Islet of Langerhans (tissue), 1 donor: Measurements from ENCODE around the gene ARHGAP45.

ENCODE experiments used
- FAIRE-seq: peaks from one replicate; lab custom pipeline; 2011; peaks lifted over from hg19 to GRCh38; lab: Jason Lieb, UNC

The ARHGAP45 gene

DNA sequence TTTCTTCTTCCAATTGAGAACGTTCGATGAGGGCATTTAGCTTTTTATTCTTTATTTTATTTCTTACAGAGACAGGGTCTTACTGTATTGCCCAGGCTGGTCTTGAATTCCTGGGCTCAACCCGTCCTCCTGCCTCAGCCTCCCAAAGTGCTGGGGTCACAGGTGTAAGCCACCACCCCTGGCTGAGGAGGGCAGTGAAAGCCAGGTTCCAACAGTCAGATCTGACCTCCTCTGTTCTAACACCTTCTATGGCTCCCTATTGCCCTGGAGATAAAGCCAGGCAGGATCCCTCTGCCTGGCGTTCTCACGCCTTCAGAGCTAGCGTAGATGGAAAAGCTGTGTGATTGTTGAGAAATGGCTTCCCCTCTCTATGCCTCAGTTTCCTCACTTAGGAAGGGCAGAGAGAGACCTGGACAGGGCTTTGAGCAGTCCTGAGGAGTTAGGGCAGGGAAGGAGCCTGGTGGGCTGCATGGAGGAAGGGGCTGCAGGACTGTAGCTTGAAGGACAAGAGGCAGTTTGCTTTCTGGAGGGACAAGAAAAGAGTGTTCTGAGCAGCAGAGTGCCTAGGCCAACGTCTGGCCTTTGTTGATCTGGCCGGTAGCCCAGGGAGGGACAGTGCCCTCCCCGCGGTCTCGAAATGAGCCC is 5.5 kb downstream of the ARHGAP45 start:
- FAIRE-seq, result no peak

DNA sequence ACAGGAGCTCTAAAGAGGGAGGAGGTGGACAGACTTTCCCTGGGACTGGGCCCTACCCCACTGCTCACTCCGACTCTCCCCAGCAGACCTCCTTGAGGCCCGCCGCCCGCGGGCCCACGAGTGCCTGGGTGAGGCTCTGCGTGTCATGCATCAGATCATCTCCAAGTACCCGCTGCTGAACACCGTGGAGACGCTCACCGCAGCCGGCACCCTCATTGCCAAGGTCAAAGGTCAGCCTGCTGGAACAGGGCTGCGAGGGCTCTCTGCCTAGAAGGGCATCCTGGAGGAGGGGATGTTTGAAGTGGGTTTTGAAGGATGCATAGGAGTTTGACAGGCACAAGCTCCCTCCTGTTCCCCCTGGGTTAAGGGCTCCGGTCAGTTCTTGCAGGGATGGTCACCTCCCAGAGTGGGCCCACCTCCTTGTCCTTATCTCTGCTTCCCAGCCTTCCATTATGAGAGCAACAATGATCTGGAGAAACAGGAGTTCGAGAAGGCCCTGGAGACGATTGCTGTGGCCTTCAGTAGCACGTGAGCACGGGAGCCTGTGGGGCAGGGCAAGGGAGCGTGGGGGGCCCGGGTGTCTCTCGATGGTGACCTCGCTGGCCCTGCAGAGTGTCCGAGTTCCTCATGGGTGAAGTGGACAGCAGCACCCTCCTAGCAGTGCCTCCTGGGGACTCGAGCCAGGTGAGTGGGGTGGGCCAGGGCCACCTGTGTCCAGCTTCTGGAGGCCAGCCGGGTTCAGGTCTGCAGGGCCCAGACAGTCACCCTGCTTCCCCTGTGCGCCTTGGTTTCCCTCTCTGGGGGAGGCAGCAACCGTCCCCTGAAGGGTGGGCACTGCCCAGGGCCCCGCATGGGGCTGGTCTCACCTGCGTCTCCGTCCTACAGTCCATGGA is 6.3 kb downstream of the ARHGAP45 start:
- no peak for FAIRE-seq

DNA sequence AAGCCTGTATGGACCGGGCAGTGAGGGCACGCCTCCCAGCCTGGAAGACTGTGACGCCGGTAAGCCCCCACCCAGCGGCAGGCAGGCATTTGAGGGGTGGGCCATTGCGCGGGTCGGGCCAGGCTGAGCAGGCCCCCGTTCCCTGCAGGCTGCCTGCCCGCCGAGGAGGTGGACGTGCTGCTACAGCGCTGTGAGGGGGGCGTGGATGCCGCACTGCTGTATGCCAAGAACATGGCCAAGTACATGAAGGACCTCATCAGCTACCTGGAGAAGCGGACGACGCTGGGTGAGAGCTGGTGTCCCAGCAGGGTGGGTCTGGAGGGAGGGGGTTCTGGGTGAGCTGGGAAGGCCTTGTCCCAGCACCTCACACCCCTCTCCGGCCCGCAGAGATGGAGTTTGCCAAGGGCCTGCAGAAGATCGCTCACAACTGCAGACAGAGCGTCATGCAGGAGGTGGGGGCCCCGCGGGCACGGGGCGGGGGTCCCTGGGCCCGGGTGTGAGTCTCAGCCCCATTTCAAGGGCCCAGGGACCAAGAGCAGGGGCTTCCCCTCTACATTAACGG is 7.1 kb downstream of the ARHGAP45 start:
- FAIRE-seq, result no peak

DNA sequence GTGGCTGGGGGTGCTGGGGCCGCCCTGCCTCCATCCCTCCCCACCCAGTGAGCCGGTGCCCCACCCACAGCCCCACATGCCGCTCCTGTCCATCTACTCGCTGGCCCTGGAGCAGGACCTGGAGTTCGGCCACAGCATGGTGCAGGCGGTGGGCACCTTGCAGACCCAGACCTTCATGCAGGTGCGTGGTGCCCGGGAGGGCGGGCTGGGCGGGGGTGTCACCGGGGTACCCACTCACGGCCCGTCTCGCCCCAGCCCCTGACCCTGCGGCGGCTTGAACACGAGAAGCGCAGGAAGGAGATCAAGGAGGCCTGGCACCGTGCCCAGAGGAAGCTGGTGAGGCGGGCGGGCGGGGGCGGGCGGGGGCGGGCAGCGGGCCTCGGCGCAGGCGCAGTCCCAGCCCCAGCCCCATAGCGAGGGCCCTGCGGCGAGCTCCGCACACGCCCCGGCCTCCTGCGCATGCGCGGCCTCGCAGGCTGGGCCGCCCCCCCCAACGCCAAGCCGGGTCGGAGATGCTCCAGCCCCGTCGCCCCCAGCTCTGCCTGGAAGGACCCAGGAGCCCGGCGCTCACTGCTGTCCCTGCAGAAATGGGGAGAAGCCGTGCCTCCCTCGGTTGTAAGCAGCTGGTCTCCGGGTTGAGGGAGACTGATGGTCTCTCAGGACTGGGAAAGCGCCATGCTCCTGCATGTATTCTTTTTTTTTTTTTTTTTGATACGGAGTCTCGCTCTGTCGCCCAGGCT is 7.7 kb downstream of the ARHGAP45 start:
- FAIRE-seq, result no peak

DNA sequence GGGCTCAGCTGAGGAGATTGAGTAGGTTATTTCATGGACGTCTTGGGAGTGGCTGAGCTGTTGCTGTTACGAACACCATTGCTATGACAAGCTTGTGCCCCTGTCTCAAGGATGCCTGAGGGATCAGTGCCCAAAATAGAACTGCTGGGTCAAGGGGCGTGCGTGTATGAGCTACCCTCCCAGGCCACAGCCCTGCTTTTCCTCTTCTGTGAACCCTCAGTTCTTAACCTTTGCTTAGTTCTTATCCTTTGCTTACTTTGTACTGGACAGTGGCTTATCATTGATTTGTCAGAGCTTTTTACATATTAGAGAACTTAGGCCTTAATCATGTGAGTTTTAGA is 9.0 kb downstream of the ARHGAP45 start:
- no peak for FAIRE-seq

DNA sequence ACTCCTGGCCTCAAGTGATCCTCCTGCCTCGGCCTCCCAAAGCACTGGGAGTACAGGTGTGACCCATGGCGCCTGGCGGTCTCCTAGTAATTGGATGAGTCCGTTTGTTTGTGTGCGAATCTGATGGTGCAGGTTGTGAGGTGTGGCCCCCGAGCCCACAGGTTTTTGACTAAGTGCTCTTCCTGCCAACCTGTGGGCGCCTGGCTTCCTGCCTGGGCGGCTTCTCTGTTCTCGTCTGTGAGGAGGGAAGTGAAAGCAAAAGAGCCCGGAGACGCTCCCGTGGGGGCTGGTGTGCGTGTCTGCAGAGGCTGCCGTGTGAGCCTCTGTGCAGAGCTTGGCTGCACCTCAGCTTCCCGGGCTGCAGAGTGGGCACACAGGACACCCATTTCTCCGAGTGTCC is 10.0 kb downstream of the ARHGAP45 start:
- FAIRE-seq, result no peak

DNA sequence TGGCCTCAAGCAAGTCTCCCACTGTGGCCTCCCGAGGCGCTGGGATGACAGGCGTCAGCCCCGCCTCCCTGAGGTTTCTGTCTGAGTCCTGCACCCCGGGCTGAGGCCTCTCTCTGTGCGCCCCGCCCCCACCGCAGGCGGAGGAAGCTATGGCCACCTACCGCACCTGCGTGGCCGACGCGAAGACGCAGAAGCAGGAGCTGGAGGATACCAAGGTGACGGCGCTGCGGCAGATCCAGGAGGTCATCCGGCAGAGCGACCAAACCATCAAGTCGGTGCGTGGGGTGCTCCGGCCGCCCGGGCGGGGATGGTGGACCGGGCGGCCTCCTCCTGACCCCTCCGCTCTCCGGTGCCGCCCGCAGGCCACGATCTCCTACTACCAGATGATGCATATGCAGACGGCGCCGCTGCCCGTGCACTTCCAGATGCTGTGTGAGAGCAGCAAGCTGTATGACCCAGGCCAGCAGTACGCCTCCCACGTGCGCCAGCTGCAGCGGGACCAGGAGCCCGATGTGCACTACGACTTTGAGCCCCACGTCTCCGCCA is 12.7 kb downstream of the ARHGAP45 start:
- no peak for FAIRE-seq

DNA sequence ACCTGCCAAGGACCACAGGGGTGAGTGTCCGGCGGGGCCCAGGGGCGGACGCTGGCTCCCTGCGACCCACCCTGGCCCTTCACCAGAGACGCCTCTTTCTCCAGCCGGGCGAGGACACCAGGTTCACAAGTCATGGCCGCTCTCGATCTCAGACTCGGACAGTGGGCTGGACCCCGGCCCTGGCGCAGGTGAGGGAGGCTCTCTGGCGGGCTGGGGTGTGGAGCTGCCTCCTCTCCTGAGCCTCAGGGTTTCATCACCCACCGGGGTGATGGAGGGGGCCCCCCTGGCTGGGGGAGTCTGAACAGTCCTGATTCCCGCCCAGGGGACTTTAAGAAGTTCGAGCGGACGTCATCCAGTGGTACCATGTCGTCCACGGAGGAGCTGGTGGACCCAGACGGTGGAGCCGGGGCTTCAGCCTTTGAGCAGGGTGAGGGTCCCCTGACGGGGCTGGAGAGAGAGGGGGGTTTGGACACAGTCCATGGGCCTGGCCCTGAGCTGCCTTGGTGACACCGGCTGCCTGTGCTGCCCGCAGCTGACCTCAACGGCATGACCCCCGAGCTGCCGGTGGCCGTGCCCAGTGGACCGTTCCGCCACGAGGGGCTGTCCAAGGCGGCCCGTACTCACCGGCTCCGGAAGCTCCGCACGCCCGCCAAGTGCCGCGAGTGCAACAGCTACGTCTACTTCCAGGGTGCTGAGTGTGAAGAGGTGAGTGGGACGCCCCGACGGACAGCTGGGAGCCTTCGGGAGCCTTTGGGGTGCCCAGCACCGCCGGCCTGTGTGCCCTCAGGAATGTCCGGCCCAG is 13.6 kb downstream of the ARHGAP45 start:
- no peak for FAIRE-seq

DNA sequence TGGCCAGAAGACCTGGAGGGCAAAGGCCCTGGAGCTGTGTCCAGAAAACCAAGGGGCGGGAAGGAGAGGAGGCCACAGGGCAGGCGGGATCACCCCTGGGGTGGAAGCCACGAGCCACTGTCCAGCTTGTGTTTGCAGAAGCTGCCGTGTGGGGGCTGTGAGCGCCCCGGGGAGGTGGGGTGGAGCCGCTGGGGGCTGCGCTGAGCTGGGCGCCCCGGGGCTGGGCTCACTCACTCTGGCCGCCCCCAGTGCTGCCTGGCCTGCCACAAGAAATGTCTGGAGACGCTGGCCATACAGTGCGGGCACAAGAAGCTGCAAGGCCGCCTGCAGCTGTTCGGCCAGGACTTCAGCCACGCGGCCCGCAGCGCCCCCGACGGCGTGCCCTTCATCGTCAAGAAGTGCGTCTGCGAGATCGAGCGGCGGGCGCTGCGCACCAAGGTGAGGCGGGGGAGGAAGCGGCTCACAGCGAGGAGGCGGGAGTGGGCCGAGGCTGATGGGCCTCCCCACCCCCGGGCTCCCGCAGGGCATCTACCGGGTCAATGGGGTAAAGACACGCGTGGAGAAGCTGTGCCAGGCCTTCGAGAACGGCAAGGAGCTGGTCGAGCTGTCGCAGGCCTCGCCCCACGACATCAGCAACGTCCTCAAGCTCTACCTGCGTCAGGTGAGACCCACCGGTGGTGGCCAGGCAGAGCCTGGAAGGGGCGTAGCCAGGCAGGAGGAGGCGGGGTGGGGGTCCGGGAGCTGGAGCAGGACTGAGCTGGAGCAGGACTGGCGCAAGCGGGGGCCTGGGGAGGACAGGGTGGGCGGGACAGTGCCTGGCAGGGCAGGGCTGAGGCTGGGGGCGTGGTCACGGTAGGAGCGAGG is 14.6 kb downstream of the ARHGAP45 start:
- no peak for FAIRE-seq

DNA sequence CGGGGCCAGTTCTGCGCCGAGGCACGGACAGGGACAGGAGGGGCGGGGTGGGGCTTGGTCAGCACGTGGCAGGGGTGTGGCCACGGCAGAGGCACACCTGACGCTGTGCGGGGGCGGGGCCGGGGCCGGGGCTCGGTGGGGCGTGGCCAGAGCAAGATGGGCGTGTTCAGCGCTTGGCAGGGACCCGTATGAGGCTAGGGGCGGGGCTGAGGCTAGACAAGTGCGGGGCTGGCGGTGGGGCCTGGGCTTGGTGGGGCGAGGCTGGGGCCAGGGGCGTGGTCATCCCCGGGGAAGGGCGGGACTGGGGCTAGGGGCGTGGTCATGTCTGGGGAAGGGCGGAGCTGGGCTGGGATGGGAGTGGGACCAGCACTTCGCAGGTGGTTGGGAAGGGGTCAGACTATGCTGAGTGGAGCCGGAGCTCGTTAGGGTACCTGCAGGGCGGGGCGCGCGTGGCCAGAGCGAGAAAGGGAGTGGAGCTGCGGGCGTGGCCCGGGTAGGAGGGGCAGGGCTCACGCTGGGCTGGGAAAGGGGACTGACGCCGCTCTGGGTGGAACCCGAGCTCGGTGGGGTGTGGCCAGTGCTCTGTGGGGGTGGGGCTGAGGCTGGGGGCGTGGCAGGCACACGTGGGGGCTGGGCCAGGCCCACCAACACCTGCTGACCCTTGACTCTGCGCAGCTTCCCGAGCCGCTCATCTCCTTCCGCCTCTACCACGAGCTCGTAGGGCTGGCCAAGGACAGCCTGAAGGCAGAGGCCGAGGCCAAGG is 15.4 kb downstream of the ARHGAP45 start:
- no peak for FAIRE-seq

DNA sequence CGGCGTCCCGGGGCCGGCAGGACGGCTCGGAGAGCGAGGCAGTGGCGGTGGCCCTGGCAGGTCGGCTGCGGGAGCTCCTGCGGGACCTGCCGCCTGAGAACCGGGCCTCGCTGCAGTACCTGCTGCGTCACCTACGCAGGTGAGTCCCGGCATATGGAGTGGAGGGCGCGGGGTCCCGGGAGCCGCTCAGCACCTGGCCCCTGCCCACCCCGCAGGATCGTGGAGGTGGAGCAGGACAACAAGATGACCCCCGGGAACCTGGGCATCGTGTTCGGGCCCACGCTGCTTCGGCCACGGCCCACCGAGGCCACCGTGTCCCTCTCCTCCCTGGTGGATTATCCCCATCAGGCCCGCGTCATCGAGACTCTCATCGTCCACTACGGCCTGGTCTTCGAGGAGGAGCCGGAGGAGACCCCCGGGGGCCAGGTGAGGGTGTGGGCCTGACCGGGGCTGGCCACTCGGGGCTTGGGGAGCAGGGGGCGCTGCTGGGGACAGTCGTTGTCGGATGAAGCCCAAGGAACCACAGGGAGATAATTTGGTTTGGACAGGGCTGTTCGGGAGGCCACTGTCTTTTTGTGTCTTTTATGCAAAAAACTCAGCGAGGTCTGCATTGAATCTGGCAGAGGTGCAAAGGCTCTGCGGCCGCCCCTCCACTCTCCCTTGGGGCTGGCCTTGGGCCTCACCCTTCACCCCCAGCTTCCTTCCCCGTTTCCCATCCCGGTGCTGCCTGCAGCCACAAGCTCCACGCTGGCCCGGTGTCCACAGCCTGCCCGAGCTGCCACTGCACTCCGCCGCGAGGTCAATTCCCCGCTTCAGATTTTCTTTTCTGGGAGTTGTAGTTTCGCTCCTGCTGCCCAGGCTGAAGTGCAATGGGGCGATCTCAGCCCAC is 16.2 kb downstream of the ARHGAP45 start:
- FAIRE-seq, result no peak

DNA sequence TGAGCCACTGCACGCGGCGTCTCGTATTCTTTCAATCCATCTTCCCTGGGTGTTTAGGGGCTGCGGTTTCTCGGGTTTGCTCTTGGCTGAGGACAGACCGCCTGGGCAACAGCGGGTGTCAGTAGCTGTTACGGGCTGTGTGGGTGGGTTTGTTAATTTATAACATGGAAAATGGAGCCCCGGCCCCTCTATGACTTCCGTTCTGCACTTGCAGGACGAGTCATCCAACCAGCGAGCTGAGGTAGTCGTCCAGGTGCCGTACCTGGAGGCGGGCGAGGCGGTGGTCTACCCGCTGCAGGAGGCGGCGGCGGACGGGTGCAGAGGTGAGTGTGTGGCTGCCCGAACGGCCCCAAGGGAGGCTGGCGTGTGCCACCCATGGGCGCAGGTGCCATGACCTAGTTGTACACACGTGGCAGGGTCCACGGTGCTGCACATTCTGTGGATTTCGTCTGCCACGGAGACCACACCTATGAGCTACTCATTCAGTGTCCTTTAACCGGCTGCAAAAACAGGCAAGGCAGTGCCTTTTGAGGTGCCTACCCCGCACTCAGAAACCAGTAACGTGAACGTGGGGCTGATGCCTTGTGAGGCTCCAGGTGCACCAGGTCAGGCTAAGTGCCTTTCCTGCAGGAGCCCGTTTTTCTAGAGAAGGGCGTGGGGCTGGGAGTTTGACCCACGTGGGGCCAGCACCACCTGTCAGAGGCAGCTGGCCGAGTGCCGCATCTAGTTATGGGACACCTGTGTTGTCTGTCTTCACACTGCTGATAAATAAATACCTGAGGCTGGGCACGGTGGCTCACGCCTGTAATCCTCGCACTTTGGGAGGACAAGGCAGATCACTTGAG is 17.3 kb downstream of the ARHGAP45 start:
- FAIRE-seq, result no peak

DNA sequence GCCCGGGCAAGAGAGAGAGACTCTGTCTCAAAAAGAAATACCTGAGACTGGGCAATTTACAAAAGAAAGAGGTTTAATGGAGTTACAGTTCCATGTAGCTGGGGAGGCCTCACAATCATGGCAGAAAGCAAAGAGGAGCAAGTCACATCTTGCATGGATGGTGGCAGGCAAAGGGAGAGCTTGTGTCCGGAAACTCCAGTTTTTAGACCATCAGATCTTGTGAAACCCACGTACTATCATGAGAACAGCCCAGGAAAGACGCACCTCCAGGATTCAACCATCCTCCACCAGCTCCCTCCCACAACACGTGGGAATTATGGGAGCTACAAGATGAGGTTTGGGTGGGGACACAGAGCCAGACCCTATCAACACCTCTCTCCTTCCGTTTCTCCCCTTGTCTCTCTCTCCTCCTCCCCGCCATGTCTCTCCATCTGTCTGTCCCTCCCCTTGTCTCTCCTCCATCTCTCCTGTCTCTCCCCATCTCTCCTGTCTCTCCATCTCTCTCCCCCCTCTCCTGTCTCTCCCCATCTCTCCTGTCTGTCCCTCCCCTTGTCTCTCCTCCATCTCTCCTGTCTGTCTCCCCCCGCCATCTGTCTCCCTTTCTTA is 18.2 kb downstream of the ARHGAP45 start:
- no peak for FAIRE-seq

DNA sequence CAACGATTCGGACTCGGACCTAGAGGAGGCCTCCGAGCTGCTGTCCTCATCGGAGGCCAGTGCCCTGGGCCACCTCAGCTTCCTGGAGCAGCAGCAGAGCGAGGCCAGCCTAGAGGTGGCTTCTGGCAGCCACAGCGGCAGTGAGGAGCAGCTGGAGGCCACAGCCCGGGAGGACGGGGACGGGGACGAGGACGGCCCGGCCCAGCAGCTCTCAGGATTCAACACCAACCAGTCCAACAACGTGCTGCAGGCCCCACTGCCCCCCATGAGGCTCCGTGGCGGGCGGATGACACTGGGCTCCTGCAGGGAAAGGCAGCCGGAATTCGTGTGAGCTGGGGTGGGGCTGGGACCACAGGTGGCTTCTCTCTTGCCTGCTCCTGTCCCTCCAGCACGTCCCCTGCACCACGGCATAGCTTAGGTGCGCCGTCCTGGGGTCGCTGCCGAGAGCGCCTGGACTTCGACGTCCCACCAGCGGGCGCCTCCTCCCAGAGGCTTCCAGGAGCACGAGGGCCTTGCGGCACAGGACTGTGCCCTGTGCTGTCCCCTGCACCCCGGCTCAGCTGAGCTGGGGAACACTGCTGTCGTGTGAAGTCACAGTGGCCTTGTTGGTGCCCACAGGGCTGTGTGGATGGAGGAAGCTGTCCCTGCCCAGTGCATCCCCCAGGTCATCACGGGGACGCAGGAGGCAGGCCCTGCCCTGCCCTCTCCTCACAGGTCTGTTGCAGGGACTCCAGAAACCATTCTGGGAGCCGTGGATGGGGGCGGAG is 18.9 kb downstream of the ARHGAP45 start:
- no peak for FAIRE-seq

DNA sequence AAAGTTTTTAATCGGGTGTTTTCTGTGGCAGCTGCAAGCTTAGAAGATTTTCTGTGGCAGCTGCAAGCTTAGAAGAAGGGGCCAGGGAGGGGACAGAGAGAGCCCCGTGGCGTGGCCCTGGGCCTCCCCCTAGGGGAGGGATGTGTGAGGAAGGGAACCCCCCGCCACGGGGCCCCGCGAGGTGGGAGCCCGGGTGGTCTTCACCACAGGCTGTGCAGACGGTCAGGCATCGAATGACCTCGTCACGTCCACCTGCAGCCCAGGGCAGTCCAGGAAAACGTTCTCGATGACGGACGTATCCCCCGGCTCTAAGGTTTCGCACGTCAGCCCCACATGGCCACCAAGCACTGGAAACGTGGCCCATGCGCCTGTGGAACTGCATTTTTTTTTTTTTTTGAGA is 19.6 kb downstream of the ARHGAP45 start:
- no peak for FAIRE-seq

DNA sequence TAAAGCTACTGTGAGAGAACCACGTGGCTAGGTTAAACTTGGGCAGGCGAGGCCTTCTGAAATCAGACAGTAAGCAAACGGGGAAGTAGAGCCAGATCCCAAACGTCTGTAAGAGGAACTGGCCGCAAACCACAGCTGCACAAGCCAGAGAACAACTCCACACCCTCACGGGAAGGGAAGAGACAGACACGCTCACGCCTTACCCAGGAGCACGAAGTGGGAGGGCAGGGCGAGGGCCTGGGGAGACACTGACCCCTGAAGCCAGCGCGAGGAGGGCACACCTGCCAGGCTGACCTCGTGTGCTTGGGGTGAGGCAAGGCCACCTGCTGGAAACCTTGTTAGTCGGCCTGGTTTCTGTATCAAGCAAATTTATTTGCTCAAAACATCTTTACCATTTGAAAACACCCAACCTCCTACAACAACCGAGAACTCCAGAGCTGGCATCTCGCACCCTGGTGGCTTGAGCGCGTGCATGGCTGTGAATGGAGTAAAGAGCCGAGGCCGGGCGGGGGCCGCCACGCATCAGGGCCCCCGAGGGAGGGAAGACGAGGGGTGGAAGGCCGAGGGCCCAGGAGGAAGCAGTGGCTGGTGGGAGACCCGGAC is 20.9 kb downstream of the ARHGAP45 start:
- no peak for FAIRE-seq
